Epithelial cell of esophagus (primary cell): ENCODE measurements around the gene FAAH.

Experiments
- DNase-seq: peaks from one replicate; pipeline ENCODE4 v3.0.0; 2010; ENCODE audit warnings: low read depth
- H3K4me3 ChIP-seq: 2 replicates; pipeline ENCODE4 v1.5.1; 2011; ENCODE audit warnings: mild to moderate bottlenecking, low read length, control low read depth
- CTCF ChIP-seq: IDR thresholded peaks from 2 replicates; pipeline ENCODE4 v1.5.1; 2011; ENCODE audit warnings: low read depth, mild to moderate bottlenecking, low read length, control low read depth, inconsistent platforms; ENCODE audit not compliant: insufficient read depth; ENCODE audit errors: missing control alignments

The FAAH gene

DNA sequence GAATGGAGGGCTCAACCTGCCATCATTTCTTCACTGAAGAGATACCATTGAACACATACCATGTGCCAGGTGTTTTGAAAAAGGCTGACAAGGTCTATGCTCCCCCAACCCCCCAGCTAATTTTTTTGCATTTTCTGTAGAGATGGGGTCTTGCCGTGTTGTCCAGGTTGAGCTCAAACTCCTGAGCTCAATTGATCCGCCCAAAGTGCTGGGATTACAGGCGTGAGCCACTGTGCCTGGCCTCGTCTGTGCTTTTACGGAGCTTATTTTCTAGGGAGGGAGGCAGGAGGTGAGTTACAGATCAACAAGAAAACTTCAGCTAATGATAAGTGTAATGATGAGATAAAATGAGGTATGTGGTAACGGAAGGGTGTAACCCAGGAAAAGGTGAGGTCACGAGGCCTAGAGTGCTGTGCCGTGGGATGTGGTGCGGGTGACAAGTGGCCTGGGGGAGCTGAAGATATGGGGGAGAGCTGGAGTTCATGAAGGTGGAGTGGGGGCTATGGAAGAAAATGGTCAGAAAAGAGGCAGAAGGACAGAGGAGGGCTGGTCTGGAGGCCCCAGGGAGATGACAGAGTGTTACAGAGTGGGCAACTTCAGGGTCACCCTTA is 28.2 kb downstream of the FAAH start:
- no peak overlapping the region for H3K4me3 ChIP-seq
- DNase-seq: no peak
- no peak for TF ChIP-seq CTCF

DNA sequence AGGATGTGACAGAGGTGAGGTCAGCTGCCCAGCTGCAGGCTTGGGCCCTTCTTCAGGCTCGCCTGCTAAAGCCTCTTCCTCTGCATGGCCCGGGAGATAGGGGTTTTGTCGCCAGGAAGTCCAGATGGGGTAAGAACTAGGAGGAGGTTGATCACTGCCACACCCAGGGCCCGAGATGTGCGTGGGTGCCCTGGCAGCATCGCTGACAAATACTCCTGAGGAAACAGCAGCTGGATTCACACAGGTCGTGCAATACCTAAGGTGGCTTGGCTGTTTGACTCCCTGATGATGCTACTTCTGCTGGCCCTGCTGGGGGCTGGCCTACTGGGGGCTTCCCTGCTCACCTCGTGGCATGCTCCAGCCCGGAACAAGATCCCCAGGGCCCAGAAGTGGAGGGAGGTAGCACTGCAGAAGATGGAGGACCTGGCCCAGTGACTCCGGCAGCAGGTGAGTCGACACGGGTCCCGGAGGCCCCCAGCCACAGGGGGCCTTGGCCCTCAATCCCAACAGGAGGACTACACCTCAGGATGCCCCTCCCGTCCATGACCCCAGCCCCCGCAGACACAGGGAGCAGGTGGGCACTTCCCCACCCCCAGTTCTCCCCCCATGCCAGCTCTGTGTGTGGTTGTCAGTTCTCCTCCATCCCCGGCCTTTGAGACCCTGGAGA is 29.6 kb downstream of the FAAH start:
- no peak for TF ChIP-seq CTCF
- peak; percentile 14 for DNase-seq
- H3K4me3 ChIP-seq: no peak overlapping the region

DNA sequence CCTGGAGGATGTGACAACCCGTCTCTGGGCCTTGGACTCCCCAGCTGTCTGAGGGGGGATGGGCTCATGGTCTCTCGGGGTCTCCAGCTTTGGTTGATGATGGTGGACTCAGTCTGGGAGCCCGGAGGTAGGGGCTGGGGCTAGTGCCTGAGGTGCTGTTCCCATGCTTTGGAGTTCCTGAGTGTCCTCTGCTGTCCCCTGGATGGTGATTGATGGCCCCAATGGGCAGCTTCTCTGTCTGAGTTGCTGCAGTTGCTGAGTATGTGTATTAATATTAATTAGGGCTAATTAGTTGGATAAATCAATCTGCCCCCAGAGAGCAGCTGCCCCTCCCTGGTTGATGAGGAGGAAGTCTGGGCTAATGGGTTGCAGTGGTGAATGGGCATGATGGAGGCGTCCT is 30.6 kb downstream of the FAAH start:
- TF ChIP-seq CTCF: no peak
- no peak overlapping the region for H3K4me3 ChIP-seq
- DNase-seq: no peak

DNA sequence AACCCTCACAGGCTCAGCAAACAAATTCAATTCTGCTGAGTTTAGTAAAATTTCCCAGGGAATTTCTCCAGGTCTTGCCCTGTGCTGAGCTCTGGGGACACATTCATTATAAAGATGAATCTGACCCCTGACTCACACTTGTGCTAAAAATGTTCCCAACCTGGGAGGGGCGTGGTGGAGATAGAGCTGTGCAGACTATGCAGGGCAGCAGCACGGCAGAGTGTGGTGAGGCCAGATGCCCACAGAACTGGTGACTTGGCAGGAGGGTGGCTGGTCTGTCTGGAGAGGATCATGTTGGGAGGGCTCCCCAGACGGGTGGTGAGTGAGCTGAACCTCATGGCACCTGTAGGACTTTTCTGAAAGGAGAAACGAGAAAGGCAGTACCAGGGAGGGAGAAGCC is 31.6 kb downstream of the FAAH start:
- TF ChIP-seq CTCF: no peak
- DNase-seq: no peak
- H3K4me3 ChIP-seq: no peak overlapping the region

DNA sequence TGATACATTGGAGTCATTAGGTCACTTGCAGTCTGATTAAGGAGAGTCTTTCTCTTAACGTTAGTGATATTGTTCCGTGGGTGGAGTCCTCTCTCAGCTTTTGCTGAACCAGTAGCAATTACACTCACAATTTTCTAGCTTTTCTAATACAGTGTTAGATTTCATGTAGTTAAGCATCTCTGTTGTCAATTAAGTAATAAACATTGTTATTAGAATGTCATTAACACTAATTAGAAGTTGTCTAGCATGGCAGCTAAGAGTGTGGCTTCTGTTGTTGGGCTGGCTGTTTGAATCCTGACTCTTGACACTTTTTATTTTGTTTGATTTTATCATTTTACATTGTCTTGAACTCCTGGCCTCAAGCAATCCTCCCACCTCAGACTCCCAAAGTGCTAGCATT is 33.4 kb downstream of the FAAH start:
- no peak for TF ChIP-seq CTCF
- H3K4me3 ChIP-seq: no peak overlapping the region
- DNase-seq: no peak

DNA sequence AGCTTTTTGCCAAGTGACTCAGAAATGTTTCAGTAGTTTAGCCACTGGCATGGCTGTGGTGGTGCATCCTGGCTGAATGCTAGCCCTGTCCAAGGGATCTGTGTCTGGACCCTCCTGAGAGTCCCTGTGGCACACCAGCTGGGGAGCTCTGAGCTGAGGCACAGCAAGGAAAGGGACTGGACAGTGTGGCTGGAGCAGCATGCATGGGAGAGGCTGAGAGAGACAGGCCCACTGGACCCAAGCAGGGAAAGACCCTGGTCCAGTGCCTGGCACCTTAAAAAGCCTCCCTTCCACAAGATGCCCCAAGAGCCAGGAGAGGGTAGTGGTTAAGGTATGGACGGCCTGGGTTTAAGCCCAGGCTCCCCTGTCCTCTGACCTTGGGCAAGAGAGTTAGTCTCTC is 35.3 kb downstream of the FAAH start:
- no peak for TF ChIP-seq CTCF
- H3K4me3 ChIP-seq: no peak overlapping the region
- no peak for DNase-seq

DNA sequence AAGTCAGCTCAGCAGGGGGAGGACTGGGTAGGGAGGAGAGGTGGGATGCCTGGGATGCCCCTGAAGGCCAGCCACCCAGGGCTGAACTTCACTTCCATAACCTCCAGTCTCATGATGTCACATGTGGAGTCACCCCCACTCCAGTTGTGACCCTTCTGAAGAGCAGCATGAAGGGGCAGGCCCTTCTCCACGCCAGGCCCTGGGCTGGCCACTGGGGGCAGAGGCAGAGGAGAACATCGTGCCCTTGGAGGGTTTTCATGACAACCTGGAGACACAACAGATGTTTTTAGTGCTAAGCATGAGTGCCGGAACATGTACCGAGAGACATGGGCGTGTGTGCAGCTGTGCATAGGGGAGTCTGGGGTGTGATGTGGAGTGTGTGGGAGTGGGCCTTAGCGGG is 37.6 kb downstream of the FAAH start:
- DNase-seq: no peak
- no peak for TF ChIP-seq CTCF
- no peak overlapping the region for H3K4me3 ChIP-seq
